GM23338 (cell line): Measurements from ENCODE around the gene OR10A4. TPM values are rescaled to one million over a fixed set of nuclear protein-coding genes. Genes with fewer than 3 reads are reported as not detected.

Experiments
- ATAC-seq: fragments of 200-7000 bp; cut with Tn5 transposase; 3 replicates; pipeline ENCODE4 v1.9.1; 2020
- DNase-seq: peaks from one replicate; pipeline ENCODE4 v3.0.0-alpha.2; 2015; ENCODE audit warnings: low spot score
- H2AFZ ChIP-seq: fragments of 200-600 bp; sonication (generic); 2 replicates; pipeline ENCODE4 v1.8.0; 2016; ENCODE audit warnings: antibody characterized with exemption, mild to moderate bottlenecking, moderate library complexity
- H3F3A ChIP-seq: fragments of 200-600 bp; sonication (generic); replicated peaks from 2 replicates; pipeline ENCODE4 v1.8.0; 2017; ENCODE audit warnings: antibody characterized with exemption, mixed run types, low read depth
- H3K27ac ChIP-seq: fragments of 200-600 bp; sonication (generic); 2 replicates; pipeline ENCODE4 v1.6.1; 2016; ENCODE audit warnings: low read depth
- H3K27me3 ChIP-seq: fragments of 200-600 bp; sonication (generic); 2 replicates; pipeline ENCODE4 v1.8.0; 2016; ENCODE audit warnings: mild to moderate bottlenecking, mixed run types, moderate library complexity; ENCODE audit not compliant: insufficient read depth
- H3K36me3 ChIP-seq: fragments of 200-600 bp; sonication (generic); 2 replicates; pipeline ENCODE4 v1.8.0; 2016; ENCODE audit warnings: mild to moderate bottlenecking; ENCODE audit not compliant: insufficient read depth
- H3K4me1 ChIP-seq: fragments of 200-600 bp; sonication (generic); 2 replicates; pipeline ENCODE4 v1.8.0; 2016; ENCODE audit warnings: mild to moderate bottlenecking, moderate library complexity; ENCODE audit not compliant: insufficient read depth
- H3K4me2 ChIP-seq: fragments of 200-600 bp; sonication (generic); 2 replicates; pipeline ENCODE4 v1.7.1; 2017; ENCODE audit warnings: mixed run types
- H3K4me3 ChIP-seq: fragments of 200-600 bp; sonication (generic); 2 replicates; pipeline ENCODE4 v1.6.1; 2016; ENCODE audit warnings: mixed run types
- H3K79me2 ChIP-seq: fragments of 200-600 bp; sonication (generic); replicated peaks from 2 replicates; pipeline ENCODE4 v1.8.0; 2017; ENCODE audit warnings: mild to moderate bottlenecking; ENCODE audit not compliant: insufficient read depth
- H3K9me2 ChIP-seq: fragments of 200-600 bp; sonication (generic); 2 replicates; pipeline ENCODE4 v1.8.0; 2017; ENCODE audit not compliant: insufficient read depth
- H4K20me1 ChIP-seq: fragments of 200-600 bp; sonication (generic); replicated peaks from 2 replicates; pipeline ENCODE4 v1.8.0; 2017; ENCODE audit warnings: mild to moderate bottlenecking; ENCODE audit not compliant: insufficient read depth
- H3K27ac Mint-ChIP-seq: 2 replicates; pipeline ENCODE4 v1.8.0; 2020; ENCODE audit warnings: inconsistent platforms, mild to moderate bottlenecking, moderate library complexity, mixed read lengths
- H3K27me3 Mint-ChIP-seq: 3 replicates; pipeline ENCODE4 v1.8.0; 2022; ENCODE audit warnings: low read depth, mild to moderate bottlenecking, moderate library complexity, mixed read lengths, inconsistent platforms; ENCODE audit not compliant: insufficient read depth, poor library complexity
- H3K36me3 Mint-ChIP-seq: 3 replicates; pipeline ENCODE4 v1.8.0; 2021; ENCODE audit warnings: low read depth, mild to moderate bottlenecking, inconsistent platforms, moderate library complexity, mixed read lengths
- H3K4me1 Mint-ChIP-seq: 3 replicates; pipeline ENCODE4 v1.8.0; 2020; ENCODE audit warnings: mild to moderate bottlenecking, inconsistent platforms, mixed read lengths
- H3K4me3 Mint-ChIP-seq: 3 replicates; pipeline ENCODE4 v1.8.0; 2021; ENCODE audit warnings: moderate library complexity, mild to moderate bottlenecking, inconsistent platforms, mixed read lengths
- H3K9me3 Mint-ChIP-seq: 3 replicates; pipeline ENCODE4 v1.8.0; 2020; ENCODE audit warnings: moderate library complexity, mild to moderate bottlenecking, inconsistent platforms, mixed read lengths
- CREB1 ChIP-seq: fragments of 250-450 bp; sonication (Bioruptor Pico); IDR thresholded peaks from 2 replicates; pipeline ENCODE4 v1.5.0; 2020; ENCODE audit warnings: low read depth, mild to moderate bottlenecking, moderate library complexity
- CTCF ChIP-seq, 2 experiments: fragments of 200-600 bp in 1 of 2; sonication (generic) in 1 of 2; conservative IDR thresholded peaks; 2 replicates each; pipeline versions ENCODE4 v1.5.1 to v1.6.1; 2016 to 2017; ENCODE audit warnings: antibody characterized with exemption in 2 of 2, low read depth in 2 of 2, mild to moderate bottlenecking in 2 of 2, moderate library complexity in 1 of 2
- EZH2 ChIP-seq: fragments of 200-600 bp; sonication (generic); IDR thresholded peaks from one replicate; pipeline ENCODE4 v1.8.0; 2017; ENCODE audit warnings: antibody characterized with exemption, mild to moderate bottlenecking, low read depth; ENCODE audit not compliant: unreplicated experiment
- JUNB ChIP-seq: IDR thresholded peaks from one replicate; pipeline ENCODE4 v1.6.1; 2016; ENCODE audit warnings: antibody characterized with exemption; ENCODE audit not compliant: unreplicated experiment
- NANOG ChIP-seq: IDR thresholded peaks from 2 replicates; pipeline ENCODE4 v1.6.1; 2016; ENCODE audit warnings: antibody characterized with exemption, borderline replicate concordance
- POLR2AphosphoS5 ChIP-seq: IDR thresholded peaks from 2 replicates; pipeline ENCODE4 v1.6.1; 2016; ENCODE audit warnings: antibody characterized with exemption, low read depth
- ZNF114 ChIP-seq: fragments of 250-450 bp; sonication (Bioruptor Pico); IDR thresholded peaks from 2 replicates; pipeline ENCODE4 v1.5.0; 2020; ENCODE audit warnings: mild to moderate bottlenecking, moderate library complexity
- ZNF331 ChIP-seq: fragments of 250-450 bp; sonication (Bioruptor Pico); IDR thresholded peaks from 2 replicates; pipeline ENCODE4 v1.5.0; 2020; ENCODE audit warnings: low read depth, mild to moderate bottlenecking, moderate library complexity
- ZNF462 ChIP-seq: fragments of 250-450 bp; sonication (Bioruptor Pico); IDR thresholded peaks from 2 replicates; pipeline ENCODE4 v1.5.0; 2020; ENCODE audit warnings: mild to moderate bottlenecking, moderate library complexity
- polyA plus RNA-seq: library from polyadenylated mRNA; unstranded; fragments of >200 nt; fragmentation: Nextera tagmentation; extraction: Ambion mirVana; gene quantifications from 2 replicates; pipeline ENCODE4 v1.2.1, GENCODE V29; 2016
- total RNA-seq: library from RNA; depleted of rRNA; stranded (reverse); fragments of >200 nt; shearing (Covaris generic); gene quantifications from 2 replicates; pipeline ENCODE4 v1.2.3, GENCODE V29; 2014
- TF ChIP-seq, protein P1 (sequence below): IDR thresholded peaks from one replicate; pipeline ENCODE4 v1.6.1; 2018; ENCODE audit warnings: antibody characterized with exemption; ENCODE audit not compliant: unreplicated experiment
- TF ChIP-seq, protein P2 (sequence below): IDR thresholded peaks from 2 replicates; pipeline ENCODE4 v1.6.1; 2016; ENCODE audit warnings: antibody characterized with exemption

The OR10A4 gene
- total and polyA plus RNA-seq, 2 experiments from 2014 or later, result 0.21 TPM; not detected in 1

GRCh38 chr11:6889835-6890234 lies 13.4 kb downstream of the OR10A4 start:
- H3K4me2 ChIP-seq, result no peak overlapping the region
- no peaks in the 10 kb centered on the region for H4K20me1 ChIP-seq
- Mint-ChIP-seq H3K27ac (no peak overlapping the region), H3K9me3 (no peaks in the 10 kb centered on the region; the same call in 1 of the 3 replicates), H3K4me1 (no peaks in the 10 kb centered on the region), H3K4me3 (no peak overlapping the region), H3K36me3 (no peaks in the 10 kb centered on the region), H3K27me3 (no peaks in the 10 kb centered on the region)
- no peak overlapping the region for H3K27ac ChIP-seq
- H3K4me3 ChIP-seq, result no peak overlapping the region
- ATAC-seq (no peak), DNase-seq (no peak)
- no peak overlapping the region for H2AFZ ChIP-seq
- H3K4me1 ChIP-seq, result no peaks in the 10 kb centered on the region
- no peaks in the 10 kb centered on the region for H3K79me2 ChIP-seq
- no peaks in the 10 kb centered on the region for H3K27me3 ChIP-seq
- H3F3A ChIP-seq, result no peaks in the 10 kb centered on the region
- H3K36me3 ChIP-seq, result no peaks in the 10 kb centered on the region
- H3K9me2 ChIP-seq, result no peaks in the 10 kb centered on the region
- TF ChIP-seq NANOG (no peak), POLR2AphosphoS5 (no peak), EZH2 (no peak), JUNB (no peak)
- TF ChIP-seq, protein P1, sequence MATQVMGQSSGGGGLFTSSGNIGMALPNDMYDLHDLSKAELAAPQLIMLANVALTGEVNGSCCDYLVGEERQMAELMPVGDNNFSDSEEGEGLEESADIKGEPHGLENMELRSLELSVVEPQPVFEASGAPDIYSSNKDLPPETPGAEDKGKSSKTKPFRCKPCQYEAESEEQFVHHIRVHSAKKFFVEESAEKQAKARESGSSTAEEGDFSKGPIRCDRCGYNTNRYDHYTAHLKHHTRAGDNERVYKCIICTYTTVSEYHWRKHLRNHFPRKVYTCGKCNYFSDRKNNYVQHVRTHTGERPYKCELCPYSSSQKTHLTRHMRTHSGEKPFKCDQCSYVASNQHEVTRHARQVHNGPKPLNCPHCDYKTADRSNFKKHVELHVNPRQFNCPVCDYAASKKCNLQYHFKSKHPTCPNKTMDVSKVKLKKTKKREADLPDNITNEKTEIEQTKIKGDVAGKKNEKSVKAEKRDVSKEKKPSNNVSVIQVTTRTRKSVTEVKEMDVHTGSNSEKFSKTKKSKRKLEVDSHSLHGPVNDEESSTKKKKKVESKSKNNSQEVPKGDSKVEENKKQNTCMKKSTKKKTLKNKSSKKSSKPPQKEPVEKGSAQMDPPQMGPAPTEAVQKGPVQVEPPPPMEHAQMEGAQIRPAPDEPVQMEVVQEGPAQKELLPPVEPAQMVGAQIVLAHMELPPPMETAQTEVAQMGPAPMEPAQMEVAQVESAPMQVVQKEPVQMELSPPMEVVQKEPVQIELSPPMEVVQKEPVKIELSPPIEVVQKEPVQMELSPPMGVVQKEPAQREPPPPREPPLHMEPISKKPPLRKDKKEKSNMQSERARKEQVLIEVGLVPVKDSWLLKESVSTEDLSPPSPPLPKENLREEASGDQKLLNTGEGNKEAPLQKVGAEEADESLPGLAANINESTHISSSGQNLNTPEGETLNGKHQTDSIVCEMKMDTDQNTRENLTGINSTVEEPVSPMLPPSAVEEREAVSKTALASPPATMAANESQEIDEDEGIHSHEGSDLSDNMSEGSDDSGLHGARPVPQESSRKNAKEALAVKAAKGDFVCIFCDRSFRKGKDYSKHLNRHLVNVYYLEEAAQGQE, result no peak

GRCh38 chr11:6892400-6892799 lies 16.0 kb downstream of the OR10A4 start, which contains the start of gene OR2D2:
Gene OR2D2 (minus strand): TSS chr11:6892500. CDS start chr11:6892500, 0 bp downstream.
- DNase-seq (no peak), ATAC-seq (no peak)
- Histone ChIP-seq H3K36me3 (no peaks in the 10 kb centered on the region), H4K20me1 (no peaks in the 10 kb centered on the region), H3K4me3 (no peak within 1 kb of the TSS), H3F3A (no peaks in the 10 kb centered on the region), H3K27me3 (no peaks in the 10 kb centered on the region), H3K4me1 (no peaks in the 10 kb centered on the region), H2AFZ (no peak within 1 kb of the TSS), H3K4me2 (no peak within 1 kb of the TSS), H3K27ac (no peak within 1 kb of the TSS), H3K79me2 (no peaks in the 10 kb centered on the region), H3K9me2 (no peaks in the 10 kb centered on the region)
- H3K9me3 Mint-ChIP-seq, result no peaks in the 10 kb centered on the region; the same call in 1 of the 3 replicates
- no peaks in the 10 kb centered on the region for H3K27me3 Mint-ChIP-seq
- no peak within 1 kb of the TSS for H3K4me3 Mint-ChIP-seq
- H3K36me3 Mint-ChIP-seq, result no peaks in the 10 kb centered on the region
- no peaks in the 10 kb centered on the region for H3K4me1 Mint-ChIP-seq
- no peak within 1 kb of the TSS for H3K27ac Mint-ChIP-seq
- TF ChIP-seq CTCF (conservative IDR thresholded peaks at IDR 0.05; ENCODE audit: low read depth in 2 of 2), result no peak
- TF ChIP-seq ZNF114, result no peak
- TF ChIP-seq ZNF331 (CRISPR knock-in tag), result no peak
- TF ChIP-seq, protein P2, sequence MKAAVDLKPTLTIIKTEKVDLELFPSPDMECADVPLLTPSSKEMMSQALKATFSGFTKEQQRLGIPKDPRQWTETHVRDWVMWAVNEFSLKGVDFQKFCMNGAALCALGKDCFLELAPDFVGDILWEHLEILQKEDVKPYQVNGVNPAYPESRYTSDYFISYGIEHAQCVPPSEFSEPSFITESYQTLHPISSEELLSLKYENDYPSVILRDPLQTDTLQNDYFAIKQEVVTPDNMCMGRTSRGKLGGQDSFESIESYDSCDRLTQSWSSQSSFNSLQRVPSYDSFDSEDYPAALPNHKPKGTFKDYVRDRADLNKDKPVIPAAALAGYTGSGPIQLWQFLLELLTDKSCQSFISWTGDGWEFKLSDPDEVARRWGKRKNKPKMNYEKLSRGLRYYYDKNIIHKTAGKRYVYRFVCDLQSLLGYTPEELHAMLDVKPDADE, result no peak
- no peak for TF ChIP-seq ZNF462 (CRISPR knock-in tag)
- TF ChIP-seq CREB1 (CRISPR knock-in tag), result no peak
